Measurements from ENCODE around the gene UXS1.

DNA sequence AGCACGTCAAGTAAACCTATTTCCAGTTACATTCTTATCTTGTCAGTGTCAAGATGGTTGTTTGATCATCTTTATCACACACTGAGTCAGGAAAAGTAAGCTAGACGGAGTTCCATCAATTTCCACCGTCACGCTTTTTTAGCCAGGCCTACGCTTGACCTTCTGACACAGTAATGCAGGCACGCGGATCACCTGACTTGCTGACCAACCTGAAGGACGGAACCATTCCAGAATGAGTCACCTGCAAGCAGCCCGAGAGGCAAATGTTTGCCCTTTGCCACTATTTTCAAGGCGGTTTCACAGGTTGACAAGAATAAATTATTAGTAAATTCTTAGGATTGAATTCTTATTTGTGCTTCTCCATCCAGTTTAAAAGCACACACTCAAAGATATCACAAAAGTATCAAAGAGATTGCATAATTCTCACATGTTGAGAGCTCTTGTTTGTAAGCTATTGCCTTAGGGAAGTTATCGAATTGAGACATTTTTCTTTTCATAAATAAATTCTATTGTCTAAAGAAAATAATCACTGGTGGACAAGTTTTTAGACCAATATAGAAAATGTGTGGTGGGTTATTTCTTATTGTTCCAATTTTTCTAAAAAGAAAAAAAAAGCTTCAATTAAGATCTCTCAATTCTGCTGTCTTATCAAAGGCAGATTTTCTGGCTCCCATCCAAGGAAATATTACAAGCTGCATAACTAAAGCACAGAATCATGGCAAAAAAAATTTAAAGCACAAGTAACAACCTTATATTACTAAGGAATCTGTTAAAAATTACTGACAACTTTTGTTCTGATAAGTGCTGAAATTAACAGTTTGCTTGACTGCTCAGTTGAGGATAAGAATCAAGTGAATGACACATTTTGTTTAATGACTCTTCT lies 31.9 kb downstream of the UXS1 start:
- TF ChIP-seq YY1 (IDR thresholded peaks at IDR 0.05; ENCODE audit: low read depth) (no peak), CTCF (IDR thresholded peaks at IDR 0.05) (no peak), RXRA (IDR thresholded peaks at IDR 0.05; ENCODE audit: borderline replicate concordance, low read depth) (no peak), SIN3A (IDR thresholded peaks at IDR 0.05; ENCODE audit: borderline replicate concordance, low read depth, low read length) (no peak), POLR2AphosphoS5 (IDR thresholded peaks at IDR 0.05; ENCODE audit: low read depth, low read length) (no peak), EZH2phosphoT487 (IDR thresholded peaks at IDR 0.05; ENCODE audit: borderline replicate concordance, low read depth) (no peak), MAX (IDR thresholded peaks at IDR 0.05; ENCODE audit: low read depth) (no peak)
